Activated T-cell treated with anti-CD3 and anti-CD28 coated beads for 48 hours (primary cell): ENCODE data around the gene C8G.

Experiments
- DNase-seq: peaks from one replicate; pipeline ENCODE4 v3.0.0-alpha.2; 2020; ENCODE audit warnings: low read depth

The C8G gene

GRCh38 chr9:136968333-136969127, 23.5 kb downstream of the C8G start:
- no peak for DNase-seq

GRCh38 chr9:136969150-136969549, 24.1 kb downstream of the C8G start:
- DNase-seq: no peak

GRCh38 chr9:136969774-136970173, 24.7 kb downstream of the C8G start:
- DNase-seq: no peak

- DNase-seq: no peak
Observed at GRCh38 chr9:136970361-136970760, 25.3 kb downstream of the C8G start.

GRCh38 chr9:136971746-136972145, 26.7 kb downstream of the C8G start:
- no peak for DNase-seq

- no peak for DNase-seq
Observed at GRCh38 chr9:136972335-136972734, 27.3 kb downstream of the C8G start.

- no peak for DNase-seq
Observed at GRCh38 chr9:136972743-136973142, 27.7 kb downstream of the C8G start.

GRCh38 chr9:136973618-136974617, 28.9 kb downstream of the C8G start:
- DNase-seq: no peak

GRCh38 chr9:136974817-136975535, 29.9 kb downstream of the C8G start:
- DNase-seq: no peak

GRCh38 chr9:136975644-136976043, 30.6 kb downstream of the C8G start:
- peak; percentile 38 for DNase-seq

GRCh38 chr9:136977223-136977622, 32.2 kb downstream of the C8G start, which contains the start of gene PTGDS:
Gene PTGDS, plus strand, starts transcription at chr9:136977504. Its CDS starts 75 bp downstream, at chr9:136977579.
- no peak for DNase-seq

GRCh38 chr9:136977649-136978072, 32.6 kb downstream of the C8G start:
- DNase-seq: no peak

GRCh38 chr9:136978073-136978864, 33.2 kb downstream of the C8G start:
- peak; percentile 60 for DNase-seq

GRCh38 chr9:136978865-136979544, 34.0 kb downstream of the C8G start:
- DNase-seq: no peak

GRCh38 chr9:136979769-136980587, 34.9 kb downstream of the C8G start:
- no peak for DNase-seq

GRCh38 chr9:136980669-136981478, 35.8 kb downstream of the C8G start:
- DNase-seq: no peak

GRCh38 chr9:136981588-136982231, 36.7 kb downstream of the C8G start:
- DNase-seq: no peak
